Ectodermal cell (in vitro differentiated cells): ENCODE measurements around the gene CYP27A1.
"Not testable (repeated sequence)": the region's sequence is repeated elsewhere in the genome, so short reads cannot be mapped to it uniquely, and the experiment has no call there.

ENCODE experiments used
- H3K27ac ChIP-seq: 2 replicates; pipeline ENCODE4 v1.7.0; 2013; ENCODE audit warnings: mild to moderate bottlenecking, low read depth, low read length; ENCODE audit not compliant: insufficient read depth, poor library complexity, severe bottlenecking
- H3K27me3 ChIP-seq: 2 replicates; pipeline ENCODE4 v1.7.0; 2013; ENCODE audit warnings: mild to moderate bottlenecking, low read length; ENCODE audit not compliant: insufficient read depth, control insufficient read depth, poor library complexity, severe bottlenecking
- H3K36me3 ChIP-seq: one replicate; pipeline ENCODE4 v1.7.0; 2013; ENCODE audit warnings: low read length; ENCODE audit not compliant: control insufficient read depth, insufficient read depth
- H3K4me1 ChIP-seq: one replicate; pipeline ENCODE4 v1.7.0; 2013; ENCODE audit warnings: low read length; ENCODE audit not compliant: control insufficient read depth, insufficient read depth
- H3K4me3 ChIP-seq: 2 replicates; pipeline ENCODE4 v1.7.0; 2013; ENCODE audit warnings: low read depth, low read length, control low read depth; ENCODE audit not compliant: insufficient read depth
- H3K9me3 ChIP-seq: 2 replicates; pipeline ENCODE4 v1.7.0; 2013; ENCODE audit warnings: mild to moderate bottlenecking, low read length, moderate library complexity; ENCODE audit not compliant: control insufficient read depth
- WGBS, 2 experiments: methylation state at CpG; one replicate each; pipeline ENCODE4 v1.1.7; 2013; ENCODE audit warnings: missing lambda C conversion rate in 2 of 2; 5-methylcytosine and 5-hydroxymethylcytosine counted together

Gene CYP27A1

GRCh38 chr2:218830526-218831306 lies 48.8 kb downstream of the CYP27A1 start:
- Histone ChIP-seq H3K9me3 (no peaks in the 10 kb centered on the region), H3K27ac (no peak overlapping the region), H3K4me1 (no peaks in the 10 kb centered on the region), H3K4me3 (no peak overlapping the region), H3K36me3 (no peaks in the 10 kb centered on the region), H3K27me3 (no peaks in the 10 kb centered on the region)
- WGBS, 2 experiments = 89 to 96% methylated on average over 3 of the region's 3 CpGs

- no peak within 1 kb of the TSS for H3K4me3 ChIP-seq
- no peak within 1 kb of the TSS for H3K27ac ChIP-seq
- no peaks in the 10 kb centered on the region for H3K4me1 ChIP-seq
- 91 to 93% methylated on average over 18 of the region's 18 CpGs for WGBS, 2 experiments
- H3K36me3 ChIP-seq = no peaks in the 10 kb centered on the region
- H3K9me3 ChIP-seq = no peaks in the 10 kb centered on the region
- H3K27me3 ChIP-seq = no peaks in the 10 kb centered on the region
These were observed 49.5 kb downstream of the CYP27A1 start, which contains the start of gene PRKAG3 for GRCh38 chr2:218831378-218831990. Gene PRKAG3, minus strand, starts transcription at chr2:218831803.

DNA sequence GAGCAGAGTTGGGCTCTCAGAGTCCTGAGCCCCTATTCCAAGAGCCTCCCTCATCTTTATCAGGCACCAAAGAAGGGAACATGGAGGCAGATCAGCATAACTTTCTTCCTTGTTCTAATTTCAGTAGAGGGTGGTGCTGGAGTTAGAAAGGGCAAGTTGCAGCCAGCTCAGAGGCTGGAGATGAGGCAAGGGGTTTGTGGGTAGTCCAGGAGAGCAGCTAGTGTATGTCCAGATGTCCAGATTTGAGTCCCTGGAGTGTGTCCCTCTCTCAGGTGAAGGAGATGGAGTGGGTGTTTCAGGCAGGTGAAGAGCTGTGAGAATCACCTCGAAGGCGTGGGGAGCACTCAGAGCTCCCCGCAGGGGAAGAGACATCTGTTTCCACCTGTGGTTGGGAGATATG lies 50.1 kb downstream of the CYP27A1 start:
- H3K27me3 ChIP-seq = no peaks in the 10 kb centered on the region
- H3K27ac ChIP-seq = no peak overlapping the region
- H3K4me3 ChIP-seq = no peak overlapping the region
- H3K4me1 ChIP-seq = no peaks in the 10 kb centered on the region
- H3K36me3 ChIP-seq = no peaks in the 10 kb centered on the region
- 96 to 97% methylated on average over 3 of the region's 3 CpGs for WGBS, 2 experiments
- H3K9me3 ChIP-seq = no peaks in the 10 kb centered on the region

DNA sequence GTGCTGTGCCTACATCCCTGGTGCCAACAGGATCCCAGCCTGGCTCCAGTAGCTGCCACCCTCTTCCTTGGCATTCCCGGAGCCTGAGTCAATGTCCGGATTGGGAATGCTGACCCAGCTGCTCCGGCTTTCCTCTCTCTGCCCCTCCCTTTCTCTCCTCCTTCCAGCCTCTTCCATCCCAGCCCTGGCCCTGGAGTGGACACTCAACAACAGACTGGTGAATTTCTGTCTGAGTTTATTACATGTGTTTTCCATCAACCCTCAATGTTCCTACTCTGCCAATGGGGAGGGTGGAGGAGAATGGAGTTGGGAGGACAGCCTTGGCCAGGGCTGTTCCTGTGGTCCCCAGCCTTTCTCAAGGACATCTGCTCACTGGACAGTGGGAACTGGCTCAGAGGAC lies 50.6 kb downstream of the CYP27A1 start:
- Histone ChIP-seq H3K27me3 (no peaks in the 10 kb centered on the region), H3K9me3 (no peaks in the 10 kb centered on the region), H3K4me3 (no peak overlapping the region), H3K27ac (no peak overlapping the region), H3K36me3 (no peaks in the 10 kb centered on the region), H3K4me1 (no peaks in the 10 kb centered on the region)
- WGBS, 2 experiments = 85 to 88% methylated on average over 3 of the region's 3 CpGs

DNA sequence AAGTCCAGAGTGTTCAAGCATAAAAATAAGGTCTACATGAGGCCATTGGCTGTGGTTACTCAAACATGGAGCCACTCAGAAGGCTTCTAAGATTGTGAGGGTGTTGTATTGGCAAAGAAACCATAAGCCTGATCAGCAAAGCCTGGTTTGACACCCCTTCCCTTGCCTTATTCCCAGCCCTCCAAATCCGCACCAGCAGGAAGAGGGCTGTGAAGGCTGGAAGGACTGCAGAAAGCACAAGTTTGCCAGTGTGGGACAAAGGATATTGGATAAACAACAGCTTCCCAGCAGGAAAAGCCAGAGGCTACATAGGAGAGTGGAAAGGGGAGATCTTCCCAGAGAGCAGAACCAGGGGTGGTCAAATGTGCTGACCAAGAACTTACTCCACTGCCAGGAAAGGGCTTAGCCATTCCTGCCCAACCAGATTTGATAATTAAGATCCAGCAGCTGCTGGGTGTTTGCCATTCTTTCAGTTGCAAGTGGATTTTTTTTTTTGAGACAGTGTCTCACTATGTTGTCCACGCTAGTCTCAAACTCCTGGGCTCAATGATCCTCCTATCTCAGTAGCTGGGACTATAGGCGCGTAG lies 51.2 kb downstream of the CYP27A1 start:
- H3K4me1 ChIP-seq = no peaks in the 10 kb centered on the region
- 83 to 96% methylated on average over 4 of the region's 4 CpGs for WGBS, 2 experiments
- no peak overlapping the region for H3K27ac ChIP-seq
- no peaks in the 10 kb centered on the region for H3K27me3 ChIP-seq
- no peak overlapping the region for H3K4me3 ChIP-seq
- no peaks in the 10 kb centered on the region for H3K9me3 ChIP-seq
- no peaks in the 10 kb centered on the region for H3K36me3 ChIP-seq

DNA sequence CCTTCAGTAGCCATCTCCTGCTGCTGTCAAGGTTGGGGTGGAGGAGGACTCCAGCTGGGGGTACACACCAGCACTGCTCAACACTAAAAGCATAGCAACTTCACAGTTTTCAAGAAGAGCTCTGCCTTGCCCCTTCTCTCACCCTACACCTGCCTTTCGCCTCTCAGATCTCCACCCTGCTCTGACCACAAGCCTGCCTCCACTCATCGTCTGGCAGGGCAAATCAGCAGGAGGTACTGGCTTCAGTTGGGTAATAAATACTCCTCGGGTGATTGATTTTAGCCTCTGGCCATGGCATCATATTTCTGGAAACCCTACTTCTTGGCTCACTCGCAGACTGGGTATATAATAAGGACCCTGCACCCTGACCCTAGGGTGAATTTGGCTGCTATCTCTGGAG lies 52.7 kb downstream of the CYP27A1 start:
- no peaks in the 10 kb centered on the region for H3K36me3 ChIP-seq
- no peaks in the 10 kb centered on the region for H3K9me3 ChIP-seq
- H3K27ac ChIP-seq = no peak overlapping the region
- H3K4me3 ChIP-seq = no peak overlapping the region
- H3K4me1 ChIP-seq = no peaks in the 10 kb centered on the region
- WGBS, 2 experiments = 78 to 84% methylated on average over 4 of the region's 4 CpGs
- peaks cover 4% of the 10 kb centered on the region for H3K27me3 ChIP-seq

DNA sequence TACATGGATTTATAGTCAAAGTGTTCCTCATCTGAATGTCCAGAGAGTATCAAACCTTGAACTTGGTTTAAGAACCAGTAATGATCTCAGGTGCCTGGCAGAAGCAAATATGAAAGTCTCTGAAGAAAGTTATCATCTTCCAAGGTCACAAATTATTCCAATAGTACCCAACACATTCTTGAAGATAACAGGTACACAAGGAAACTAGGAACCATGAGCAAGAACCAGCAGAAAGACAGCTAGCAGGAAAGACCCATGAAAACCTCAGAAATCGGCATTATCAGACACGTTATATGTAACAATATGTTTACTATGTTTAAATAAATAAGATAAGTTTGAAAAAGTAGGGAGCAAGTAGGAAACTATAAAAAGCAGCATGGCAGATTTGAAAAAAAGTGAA lies 55.5 kb downstream of the CYP27A1 start:
- peaks cover 4% of the 10 kb centered on the region for H3K27me3 ChIP-seq
- no peaks in the 10 kb centered on the region for H3K9me3 ChIP-seq
- WGBS, 2 experiments = 90 to 100% methylated on average over 1 to 2 of the region's 2 CpGs
- H3K36me3 ChIP-seq = no peaks in the 10 kb centered on the region
- no peak overlapping the region for H3K27ac ChIP-seq
- no peak overlapping the region for H3K4me3 ChIP-seq
- H3K4me1 ChIP-seq = no peaks in the 10 kb centered on the region

- 78 to 82% methylated on average over 4 of the region's 4 CpGs for WGBS, 2 experiments
- no peak overlapping the region for H3K27ac ChIP-seq
- H3K36me3 ChIP-seq = no peaks in the 10 kb centered on the region
- peaks cover 4% of the 10 kb centered on the region for H3K27me3 ChIP-seq
- H3K9me3 ChIP-seq = no peaks in the 10 kb centered on the region
- no peak overlapping the region for H3K4me3 ChIP-seq
- no peaks in the 10 kb centered on the region for H3K4me1 ChIP-seq
These were observed 57.5 kb downstream of the CYP27A1 start for GRCh38 chr2:218839430-218839829.

DNA sequence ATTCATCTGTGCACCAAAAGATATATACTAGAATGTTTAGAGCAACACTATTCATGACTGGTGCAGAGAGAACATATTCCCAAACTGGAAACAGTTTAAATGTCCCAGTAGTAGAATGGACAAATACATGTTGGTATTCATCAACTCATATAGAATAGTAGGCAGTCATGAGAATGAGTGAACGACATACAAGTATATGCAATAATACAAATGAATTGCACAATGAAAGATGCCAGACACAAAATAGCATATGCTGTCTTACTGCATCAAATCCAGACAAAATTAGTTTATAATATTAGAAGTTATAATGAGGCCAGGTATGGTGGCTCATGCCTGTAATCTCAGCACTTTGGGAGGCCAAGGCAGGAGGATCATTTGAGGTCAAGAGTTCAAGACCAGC lies 57.9 kb downstream of the CYP27A1 start:
- Histone ChIP-seq H3K27me3 (peaks cover 4% of the 10 kb centered on the region), H3K4me1 (no peaks in the 10 kb centered on the region), H3K9me3 (no peaks in the 10 kb centered on the region), H3K4me3 (no peak overlapping the region), H3K36me3 (no peaks in the 10 kb centered on the region), H3K27ac (no peak overlapping the region)
- WGBS, 2 experiments = 100% methylated on average over 1 of the region's 1 CpG; no CpG with 5 or more reads in 1 of the 2 experiments

DNA sequence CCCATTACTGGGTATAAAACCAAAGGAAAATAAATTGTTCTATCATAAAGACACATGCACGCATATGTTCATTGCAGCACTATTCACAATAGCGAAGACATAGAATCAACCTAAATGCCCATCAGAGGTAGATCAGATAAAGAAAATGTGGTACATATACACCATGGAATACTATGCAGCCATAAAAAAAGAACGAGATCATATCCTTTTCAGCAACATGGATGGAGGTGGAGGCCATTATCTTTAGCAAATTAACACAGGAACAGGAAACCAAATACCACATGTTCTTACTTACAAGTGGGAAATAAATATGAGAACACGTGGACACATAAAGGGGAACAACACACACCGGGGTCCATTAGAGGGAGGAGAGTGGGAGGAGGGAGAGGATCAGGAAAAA lies 62.4 kb downstream of the CYP27A1 start:
- not testable (repeated sequence) for H3K36me3 ChIP-seq, H3K4me3 ChIP-seq, H3K9me3 ChIP-seq, H3K27me3 ChIP-seq, H3K27ac ChIP-seq, H3K4me1 ChIP-seq
- 84 to 89% methylated on average over 4 to 5 of the region's 5 CpGs for WGBS, 2 experiments
